Upper lobe of left lung (tissue), 4 donors: ENCODE measurements around the gene SLC29A1.

Source experiments
- CTCF ChIP-seq, 6 experiments: fragments of 450-650 bp in 4 of 6; fragments of 200-600 bp in 2 of 6; sonication (generic) in 2 of 6; IDR thresholded peaks; one replicate each; pipeline ENCODE4 v1.5.1; 2016 to 2019; ENCODE audit warnings: antibody characterized with exemption in 6 of 6
- POLR2A ChIP-seq, 4 donors: fragments of 450-650 bp; IDR thresholded peaks; one replicate each; pipeline ENCODE4 v1.5.1; 2016 to 2017; ENCODE audit warnings: antibody characterized with exemption in 4 of 4, mild to moderate bottlenecking in 2 of 4

DNA sequence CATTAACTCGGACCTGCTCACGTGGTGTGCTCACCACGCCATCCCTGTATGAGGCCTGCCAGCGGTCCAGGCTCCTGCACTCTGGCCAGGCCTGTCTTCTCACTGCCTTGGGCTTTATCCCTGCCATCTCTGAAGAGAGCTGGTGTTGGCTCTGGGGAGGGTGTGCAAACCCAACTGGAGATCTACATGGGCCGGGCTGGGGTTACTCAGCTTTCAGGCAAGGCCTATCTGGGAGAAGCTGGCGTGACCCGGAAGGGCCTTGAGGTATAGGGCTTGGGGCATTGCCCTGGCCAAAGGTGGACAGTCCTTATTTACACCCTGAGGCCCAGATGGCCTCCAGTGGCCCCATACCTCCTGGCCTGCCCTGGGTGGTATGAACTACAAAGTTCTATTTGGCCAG is 5.0 kb downstream of the SLC29A1 start:
- TF ChIP-seq CTCF (IDR thresholded peaks at IDR 0.05) (no peak), POLR2A (IDR thresholded peaks at IDR 0.05) (no peak)
